HEK293 (cell line): Measurements from ENCODE around the gene CASP2.

Source experiments
- CTCF ChIP-seq: fragments of 450-650 bp; formaldehyde crosslinking; IDR thresholded peaks from 2 replicates; pipeline ENCODE4 v1.5.1; 2016; ENCODE audit warnings: missing biosample characterization, missing genetic modification characterization
- IKZF3 ChIP-seq: fragments of 450-650 bp; IDR thresholded peaks from 2 replicates; pipeline ENCODE4 v1.5.0; 2018; ENCODE audit warnings: missing biosample characterization, mild to moderate bottlenecking, missing genetic modification characterization, moderate library complexity
- ZBTB26 ChIP-seq: fragments of 450-650 bp; formaldehyde crosslinking; optimal IDR thresholded peaks from 2 replicates; pipeline ENCODE3; 2016; ENCODE audit warnings: missing biosample characterization, mild to moderate bottlenecking, missing genetic modification characterization
- ZNF239 ChIP-seq: fragments of 450-650 bp; formaldehyde crosslinking; IDR thresholded peaks from 2 replicates; pipeline ENCODE4 v1.5.1; 2016; ENCODE audit warnings: missing biosample characterization, missing genetic modification characterization
- ZNF24 ChIP-seq: fragments of 450-650 bp; formaldehyde crosslinking; IDR thresholded peaks from 2 replicates; pipeline ENCODE4 v1.5.1; 2016; ENCODE audit warnings: missing biosample characterization, missing genetic modification characterization
- ZNF280D ChIP-seq: fragments of 450-650 bp; formaldehyde crosslinking; IDR thresholded peaks from 2 replicates; pipeline ENCODE4 v1.5.1; 2016; ENCODE audit warnings: missing biosample characterization, missing genetic modification characterization
- ZNF514 ChIP-seq: fragments of 450-650 bp; formaldehyde crosslinking; IDR thresholded peaks from 2 replicates; pipeline ENCODE4 v1.5.1; 2016; ENCODE audit warnings: missing biosample characterization, missing genetic modification characterization

- TF ChIP-seq IKZF3 (tag by site-specific recombination) (no peak), ZNF514 (tag by site-specific recombination) (no peak), ZNF24 (no peak), ZNF239 (tag by site-specific recombination) (no peak), CTCF (tag by site-specific recombination) (no peak), ZBTB26 (tag by site-specific recombination) (no peak), ZNF280D (no peak)
Observed at GRCh38 chr7:143347950-143348349, 59.8 kb downstream of the CASP2 start.
